Sigmoid colon (tissue), 7 donors: ENCODE data around the gene CFAP161. TPM values are rescaled to one million over a fixed set of nuclear protein-coding genes. Genes with fewer than 3 reads are reported as not detected.
A peak's percentile ranks its signal among the peaks of the same experiment; 100 is the strongest.

Source experiments
- DNase-seq: peaks from one replicate; pipeline ENCODE4 v3.0.0-alpha.2; 2019
- H3K27ac ChIP-seq, 4 donors: fragments of 200-600 bp; sonication (generic); one replicate each; pipeline ENCODE4 v1.5.1; 2016 to 2019; ENCODE audit warnings: mild to moderate bottlenecking in 1 of 4
- H3K27me3 ChIP-seq, 3 donors: fragments of 200-600 bp; sonication (generic); one replicate each; pipeline ENCODE4 v1.5.1; 2019; ENCODE audit warnings: mild to moderate bottlenecking in 1 of 3
- H3K36me3 ChIP-seq, 4 donors: fragments of 200-600 bp; sonication (generic); one replicate each; pipeline ENCODE4 v1.5.1; 2016 to 2019
- H3K4me1 ChIP-seq, 4 donors: fragments of 200-600 bp; sonication (generic); one replicate each; pipeline ENCODE4 v1.5.1; 2017 to 2019
- H3K4me3 ChIP-seq, 4 donors: fragments of 200-600 bp; sonication (generic); one replicate each; pipeline ENCODE4 v1.5.1; 2017 to 2019; ENCODE audit warnings: mild to moderate bottlenecking in 2 of 4, moderate library complexity in 1 of 4
- H3K9me3 ChIP-seq, 4 donors: fragments of 200-600 bp in 3 of 4; sonication (generic) in 3 of 4; one replicate each; pipeline versions ENCODE4 v1.5.1 to v1.6.1; 2013 to 2019
- CTCF ChIP-seq, 4 experiments: fragments of 450-650 bp in 3 of 4; fragments of 200-600 bp in 1 of 4; IDR thresholded peaks; one replicate each; pipeline ENCODE4 v1.5.1; 2016 to 2019; ENCODE audit warnings: antibody characterized with exemption in 4 of 4, mild to moderate bottlenecking in 3 of 4, moderate library complexity in 2 of 4
- EP300 ChIP-seq, 4 donors: sonication (generic); formaldehyde crosslinking; IDR thresholded peaks; one replicate each; pipeline ENCODE4 v1.6.1; 2017; ENCODE audit warnings: antibody characterized with exemption in 4 of 4
- POLR2A ChIP-seq, 2 donors: fragments of 450-650 bp; IDR thresholded peaks; one replicate each; pipeline ENCODE4 v1.6.1; 2016; ENCODE audit warnings: antibody characterized with exemption in 2 of 2, mild to moderate bottlenecking in 2 of 2, moderate library complexity in 2 of 2
- POLR2AphosphoS5 ChIP-seq, 4 donors: sonication (generic); formaldehyde crosslinking; IDR thresholded peaks; one replicate each; pipeline ENCODE4 v1.6.1; 2017; ENCODE audit warnings: antibody characterized with exemption in 4 of 4
- WGBS, 2 donors: extraction: QIAGEN DNeasy Blood & Tissue Kit; methylation state at CpG; one replicate each; pipeline ENCODE4 v1.1.7; 2013; 5-methylcytosine and 5-hydroxymethylcytosine counted together
- intact Hi-C: fragments of 100-400 bp; cut with DNase I; formaldehyde crosslinking; loops from one replicate; pipeline ENCODE4 v1.15.1; 2023
- polyA plus RNA-seq, 3 donors: library from polyadenylated mRNA; stranded (reverse); fragments of 200-250 nt; gene quantifications; one replicate each; pipeline ENCODE4 v1.2.3, GENCODE V29; 2013
- total RNA-seq, 4 donors: library from RNA; depleted of rRNA; stranded (reverse); fragments of >200 nt; gene quantifications; one replicate each; pipeline ENCODE4 v1.1.0, GENCODE V29; 2016
- donor health status: healthy with polysubstance abuse.
- donor health status: Bipolar disorder and iron deficiency.
- donor health status: healthy.

The CFAP161 gene
- total and polyA plus RNA-seq, 7 donors: 2.1 TPM; not detected in 6

GRCh38 chr15:81166636-81167305 lies 32.7 kb downstream of the CFAP161 start:
- no peak for TF ChIP-seq CTCF (IDR thresholded peaks at IDR 0.05)
- no peak for TF ChIP-seq POLR2A (IDR thresholded peaks at IDR 0.05)
- no peak for TF ChIP-seq EP300 (IDR thresholded peaks at IDR 0.05)
- TF ChIP-seq POLR2AphosphoS5 (IDR thresholded peaks at IDR 0.05): no peak
- 73 to 80% methylated on average over 3 of the region's 3 CpGs for WGBS, 2 donors
- H3K27ac ChIP-seq: peak overlapping the region in 1 of 4 donors; percentile 52
- no peaks in the 10 kb centered on the region for H3K4me1 ChIP-seq
- no peaks in the 10 kb centered on the region for H3K27me3 ChIP-seq
- intact Hi-C loops: no loop called here
- no peak overlapping the region for H3K4me3 ChIP-seq
- H3K36me3 ChIP-seq: no peaks in the 10 kb centered on the region
- no peaks in the 10 kb centered on the region for H3K9me3 ChIP-seq
- DNase-seq: no peak

GRCh38 chr15:81168131-81168526 lies 34.1 kb downstream of the CFAP161 start:
- intact Hi-C loops: no loop called here
- no peak overlapping the region for H3K27ac ChIP-seq
- TF ChIP-seq CTCF (IDR thresholded peaks at IDR 0.05) (no peak), POLR2AphosphoS5 (IDR thresholded peaks at IDR 0.05) (no peak), POLR2A (IDR thresholded peaks at IDR 0.05) (no peak)

GRCh38 chr15:81168644-81169043 lies 34.6 kb downstream of the CFAP161 start:
- Histone ChIP-seq H3K27me3 (no peaks in the 10 kb centered on the region), H3K4me1 (no peaks in the 10 kb centered on the region), H3K36me3 (no peaks in the 10 kb centered on the region), H3K27ac (no peak overlapping the region), H3K9me3 (no peaks in the 10 kb centered on the region), H3K4me3 (no peak overlapping the region)
- TF ChIP-seq EP300 (IDR thresholded peaks at IDR 0.05): no peak
- no peak for TF ChIP-seq POLR2AphosphoS5 (IDR thresholded peaks at IDR 0.05)
- no peak for TF ChIP-seq CTCF (IDR thresholded peaks at IDR 0.05)
- TF ChIP-seq POLR2A (IDR thresholded peaks at IDR 0.05): no peak
- no peak for DNase-seq
- intact Hi-C loops: no loop called here
- WGBS, 2 donors: 65 to 87% methylated on average over 2 of the region's 2 CpGs

More at GRCh38 chr15:81168131-81168526, 34.1 kb downstream of the CFAP161 start:
- Histone ChIP-seq H3K27me3 (no peaks in the 10 kb centered on the region), H3K4me3 (no peak overlapping the region), H3K36me3 (no peaks in the 10 kb centered on the region), H3K4me1 (no peaks in the 10 kb centered on the region), H3K9me3 (no peaks in the 10 kb centered on the region)
- WGBS, 2 donors: 91 to 92% methylated on average over 2 of the region's 2 CpGs
- no peak for DNase-seq

GRCh38 chr15:81170511-81170910 lies 36.4 kb downstream of the CFAP161 start:
- DNase-seq: no peak
- Histone ChIP-seq H3K27me3 (no peaks in the 10 kb centered on the region), H3K36me3 (no peaks in the 10 kb centered on the region), H3K4me1 (no peaks in the 10 kb centered on the region), H3K9me3 (no peaks in the 10 kb centered on the region), H3K27ac (peak overlapping the region in 1 of 4 donors; percentile 8), H3K4me3 (no peak overlapping the region)
- intact Hi-C loops: no loop called here
- 64 to 68% methylated on average over 3 of the region's 3 CpGs for WGBS, 2 donors
- TF ChIP-seq EP300 (IDR thresholded peaks at IDR 0.05): no peak
- TF ChIP-seq CTCF (IDR thresholded peaks at IDR 0.05): no peak
- TF ChIP-seq POLR2AphosphoS5 (IDR thresholded peaks at IDR 0.05): no peak
- no peak for TF ChIP-seq POLR2A (IDR thresholded peaks at IDR 0.05)

GRCh38 chr15:81171286-81171685 lies 37.2 kb downstream of the CFAP161 start:
- TF ChIP-seq EP300 (IDR thresholded peaks at IDR 0.05): no peak
- no peak for TF ChIP-seq POLR2AphosphoS5 (IDR thresholded peaks at IDR 0.05)
- TF ChIP-seq CTCF (IDR thresholded peaks at IDR 0.05): no peak
- no peak for TF ChIP-seq POLR2A (IDR thresholded peaks at IDR 0.05)
- intact Hi-C loops: no loop called here
- Histone ChIP-seq H3K9me3 (no peaks in the 10 kb centered on the region), H3K4me1 (no peaks in the 10 kb centered on the region), H3K36me3 (no peaks in the 10 kb centered on the region), H3K27me3 (no peaks in the 10 kb centered on the region), H3K4me3 (no peak overlapping the region), H3K27ac (no peak overlapping the region)
- DNase-seq: no peak
